Measurements from ENCODE around the gene SCN7A.
"Not testable (repeated sequence)": the region's sequence is repeated elsewhere in the genome, so short reads cannot be mapped to it uniquely, and the experiment has no call there.

- not testable (repeated sequence) for TF ChIP-seq CTCF (IDR thresholded peaks at IDR 0.05); POLR2A (IDR thresholded peaks at IDR 0.05; ENCODE audit: low read length); ZNF302 (CRISPR knock-in tag; IDR thresholded peaks at IDR 0.05); ZFP36 (IDR thresholded peaks at IDR 0.05; ENCODE audit: borderline replicate concordance, partially characterized antibody); REST (IDR thresholded peaks at IDR 0.05); CEBPB (IDR thresholded peaks at IDR 0.05); PBX3 (IDR thresholded peaks at IDR 0.05)
Observed at GRCh38 chr2:166455823-166456222, 38.2 kb downstream of the SCN7A start.

All from A549 (cell line).